Stimulated activated CD8-positive, alpha-beta memory T cell treated with anti-CD3 and anti-CD28 coated beads, Interleukin-4, amount 100 ng/mL, for 4 hours (primary cell): ENCODE measurements around the gene SLC16A12.
"Not testable (repeated sequence)": the region's sequence is repeated elsewhere in the genome, so short reads cannot be mapped to it uniquely, and the experiment has no call there.

Experiments used
- DNase-seq, 2 donors: peaks; one replicate each; pipeline ENCODE4 v3.0.0-alpha.2; 2020; ENCODE audit warnings: low read depth in 2 of 2, low spot score in 1 of 2

Gene SLC16A12

DNA sequence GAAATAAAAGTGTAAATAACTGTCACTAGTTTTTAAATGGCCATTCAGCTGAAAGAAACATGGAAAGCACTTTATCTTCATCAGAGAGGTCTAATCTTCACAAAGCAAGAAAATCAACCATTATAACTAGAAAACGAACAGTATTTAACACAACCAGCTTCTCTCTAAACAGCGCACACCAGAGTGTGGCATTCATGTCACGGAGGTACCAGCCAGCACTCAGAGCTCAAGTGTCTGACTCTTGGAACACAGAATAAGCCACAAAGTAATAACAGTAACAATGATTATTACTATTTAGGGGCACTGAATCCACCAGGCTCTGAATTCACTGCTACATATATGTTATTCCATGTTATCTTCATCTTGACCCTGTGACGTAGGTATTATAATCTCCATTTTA, 60.9 kb downstream of the SLC16A12 start:
- DNase-seq: no peak

DNA sequence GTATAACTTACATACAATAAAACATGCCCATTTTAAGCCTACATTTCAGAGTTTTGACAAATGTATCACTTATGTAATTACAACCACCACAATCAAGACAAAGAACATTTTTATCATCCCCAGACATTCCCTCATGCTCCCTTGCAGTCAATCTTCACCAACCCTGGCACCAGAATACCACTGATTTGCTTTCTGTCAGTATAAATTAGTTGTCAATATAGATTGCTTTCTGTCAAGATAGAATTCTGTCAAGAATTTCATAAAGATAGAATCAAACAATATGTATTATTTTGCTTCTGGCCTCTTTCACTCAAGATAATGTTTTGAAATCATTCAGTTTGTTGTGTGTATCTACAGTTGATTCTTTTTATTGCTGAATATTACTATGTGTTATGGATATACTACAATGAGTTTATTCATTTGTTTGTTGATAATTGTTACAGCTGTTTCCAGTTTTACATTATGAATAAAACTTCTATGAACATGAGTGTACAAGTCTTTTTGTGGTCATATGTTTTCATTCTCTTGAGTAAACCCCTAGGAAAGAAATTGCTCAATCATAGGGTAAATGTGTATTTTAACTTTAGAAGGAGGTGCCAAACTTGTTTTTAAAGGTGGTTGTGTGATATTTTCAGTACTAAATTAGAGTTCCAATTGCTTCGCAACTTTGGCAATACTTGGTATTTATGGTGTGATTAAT, 64.1 kb downstream of the SLC16A12 start:
- no peak for DNase-seq

DNA sequence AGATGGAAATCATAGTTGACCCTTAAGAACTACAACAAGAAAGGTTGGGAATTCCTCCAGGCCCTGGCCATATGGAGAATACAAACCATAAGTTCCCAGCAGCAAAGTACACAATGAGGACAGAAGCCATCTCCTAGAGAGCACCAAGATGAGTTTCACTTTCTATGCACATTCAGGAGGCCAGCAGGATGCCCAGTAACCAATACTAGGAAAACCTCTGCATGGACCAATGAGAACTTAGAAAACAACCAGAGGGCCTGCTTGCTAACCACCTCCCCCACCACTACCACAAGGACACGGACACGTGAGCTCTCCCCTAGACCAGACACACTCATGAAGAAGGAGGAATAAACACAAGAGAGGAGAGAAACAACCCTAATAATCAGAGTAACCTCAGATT, 64.8 kb downstream of the SLC16A12 start:
- DNase-seq: no peak

DNA sequence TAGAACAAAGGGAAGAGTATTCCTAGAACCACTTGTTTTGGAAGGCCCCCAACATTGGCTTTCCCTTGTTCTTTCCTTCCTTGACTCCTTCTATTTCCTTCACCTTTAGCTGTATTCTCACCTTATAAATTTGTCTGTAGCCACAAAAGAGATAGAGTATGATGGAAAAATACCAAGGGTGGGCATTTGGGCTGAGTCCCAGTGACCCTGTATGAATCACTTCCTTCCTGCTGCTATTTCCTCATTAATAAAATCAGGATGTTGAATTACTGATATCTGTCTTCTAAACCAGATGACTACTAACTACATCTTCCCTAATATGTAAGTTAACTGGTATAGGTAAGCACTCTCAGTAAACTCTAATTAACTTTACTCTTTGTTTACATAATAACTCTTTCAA, 65.9 kb downstream of the SLC16A12 start:
- no peak for DNase-seq

DNA sequence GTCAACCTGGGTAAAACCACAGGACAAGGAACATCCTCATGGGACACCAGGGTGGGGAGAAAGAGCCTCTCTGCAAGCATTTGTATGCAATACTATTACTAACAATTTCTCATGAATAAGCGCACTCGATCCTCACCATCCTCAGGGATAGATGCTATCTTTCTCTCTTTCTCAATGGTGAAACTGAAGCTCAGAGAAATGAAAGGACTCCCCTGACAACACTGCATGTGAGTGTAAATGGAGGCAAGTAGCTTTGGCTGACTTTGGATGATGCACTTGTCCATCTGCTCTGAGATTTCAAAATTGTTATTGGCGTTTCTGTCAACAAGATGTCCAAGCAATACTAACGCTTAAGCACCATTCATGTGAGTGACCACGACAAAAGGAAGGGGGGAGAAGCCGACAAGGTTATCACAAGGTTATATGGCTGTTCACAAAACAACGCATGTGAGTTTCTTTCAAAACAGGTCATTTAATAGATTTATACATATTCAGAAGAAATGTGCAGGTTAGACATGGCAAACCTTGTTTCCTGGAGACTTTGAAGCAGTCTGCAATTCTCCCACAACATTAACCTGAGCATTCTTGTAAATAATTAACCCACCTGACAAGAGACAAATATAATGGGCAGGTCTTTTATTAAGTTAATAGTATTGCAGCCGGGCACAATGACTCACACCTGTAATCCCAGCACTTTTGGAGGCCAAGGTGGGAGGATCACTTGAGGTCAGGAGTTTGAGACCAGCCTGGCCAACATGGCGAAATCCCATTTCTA, 67.0 kb downstream of the SLC16A12 start:
- DNase-seq: no peak

DNA sequence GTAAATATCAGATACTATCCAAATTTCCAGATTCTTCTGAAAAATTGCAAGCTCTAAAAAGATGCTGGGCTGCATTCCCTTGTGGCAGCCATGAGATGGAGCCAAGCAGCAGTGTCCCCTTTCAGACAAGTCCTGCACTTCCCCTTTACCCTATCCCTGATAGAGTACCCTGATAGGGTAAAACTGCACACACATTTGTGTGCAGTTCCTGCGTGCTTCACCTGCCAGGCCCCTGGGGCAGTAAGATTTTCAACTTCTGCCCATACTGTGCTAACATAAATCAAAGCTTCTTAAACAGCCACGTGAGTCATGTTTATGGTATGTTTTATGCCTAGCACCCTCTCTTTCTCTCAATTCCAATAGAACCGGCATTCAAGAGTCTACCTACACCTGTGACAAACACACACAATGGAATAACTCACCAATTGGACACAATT, 68.8 kb downstream of the SLC16A12 start:
- DNase-seq: no peak

DNA sequence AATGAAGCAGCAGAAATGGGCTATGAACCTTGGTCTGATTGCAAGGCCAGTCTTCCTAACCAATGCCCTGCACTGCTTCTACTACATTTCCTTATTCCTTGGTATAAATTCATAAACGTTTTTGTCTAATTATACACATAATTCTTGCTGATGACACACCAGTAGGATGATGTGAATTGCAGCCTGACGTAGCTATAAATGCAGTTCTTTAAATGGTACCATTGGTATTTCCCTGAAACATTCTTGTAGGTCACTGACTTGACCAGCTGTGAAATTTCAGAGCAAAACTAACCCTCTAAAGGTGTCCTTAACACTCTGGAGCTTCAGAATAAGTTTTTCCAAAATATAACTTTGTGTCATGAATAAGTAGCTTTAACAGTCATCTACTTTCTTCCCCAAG, 70.2 kb downstream of the SLC16A12 start:
- no peak for DNase-seq

DNA sequence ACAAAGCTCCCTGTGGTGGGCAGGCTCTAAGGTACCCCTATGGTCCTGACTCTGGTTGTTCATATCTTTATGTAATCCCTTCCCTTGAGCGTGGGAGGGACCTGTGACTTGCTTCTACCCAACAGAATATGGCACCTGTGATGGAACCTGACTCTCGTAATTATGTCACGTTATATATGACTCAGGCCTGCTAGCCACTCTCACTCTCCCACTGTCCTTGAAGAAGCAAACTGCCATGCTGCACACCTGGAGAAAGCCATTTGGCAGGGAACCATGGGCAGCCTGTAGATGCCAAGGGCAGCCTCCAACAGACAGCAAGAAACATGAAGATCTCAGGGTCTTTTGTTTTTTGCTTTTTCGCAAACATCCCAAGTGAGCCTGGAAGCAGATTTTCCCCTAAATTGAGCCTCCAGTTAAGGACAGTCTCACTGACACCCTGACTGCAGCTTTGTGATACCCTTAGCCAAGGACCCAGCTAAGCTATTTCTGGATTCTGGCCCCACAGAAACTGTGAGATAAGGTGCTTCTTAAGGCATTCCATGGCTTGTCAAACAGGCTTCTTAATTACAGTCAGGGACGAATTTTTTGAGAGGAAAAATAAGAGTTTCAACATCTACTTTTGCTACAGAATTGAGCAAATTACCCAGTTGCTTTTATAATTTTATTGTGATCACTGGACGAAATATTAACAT, 71.4 kb downstream of the SLC16A12 start:
- DNase-seq: no peak

DNA sequence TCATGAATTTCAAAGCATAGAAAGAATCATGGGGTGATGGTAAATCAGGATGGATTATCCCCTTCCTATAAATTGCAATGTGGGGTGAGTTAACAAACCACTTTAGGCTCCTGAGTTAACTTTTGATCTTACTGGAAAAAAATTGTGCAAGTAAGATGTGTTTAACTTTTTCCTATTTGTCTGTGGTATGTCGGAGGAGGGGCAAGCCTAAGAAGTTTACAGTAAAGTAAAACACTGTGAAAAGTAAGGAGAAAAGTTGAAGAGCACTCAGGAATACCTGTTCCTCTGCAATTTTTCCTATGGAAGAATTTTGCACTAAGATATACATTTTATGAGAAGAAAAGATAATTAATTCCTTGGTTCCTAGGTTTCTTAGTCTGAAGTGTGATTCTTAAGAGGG, 76.6 kb downstream of the SLC16A12 start:
- DNase-seq: no peak

DNA sequence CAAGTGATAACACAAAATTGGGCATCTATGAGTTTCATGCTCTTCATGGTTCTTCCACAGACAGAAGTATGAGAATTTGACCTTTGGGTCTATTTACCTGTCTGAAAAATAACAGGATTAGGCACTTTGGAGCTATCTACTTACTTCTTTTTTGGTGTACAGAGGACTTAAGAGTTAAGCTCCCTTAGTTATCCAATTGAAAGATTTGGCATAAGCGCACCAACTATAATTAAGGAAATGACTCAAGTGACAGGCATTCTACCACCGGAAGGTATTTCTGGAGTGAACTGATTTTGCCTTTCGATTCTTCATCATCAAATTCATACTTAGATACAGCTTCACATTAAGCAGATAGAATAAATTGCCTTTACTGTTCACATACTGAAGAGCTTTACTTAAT, 77.1 kb downstream of the SLC16A12 start:
- no peak for DNase-seq

DNA sequence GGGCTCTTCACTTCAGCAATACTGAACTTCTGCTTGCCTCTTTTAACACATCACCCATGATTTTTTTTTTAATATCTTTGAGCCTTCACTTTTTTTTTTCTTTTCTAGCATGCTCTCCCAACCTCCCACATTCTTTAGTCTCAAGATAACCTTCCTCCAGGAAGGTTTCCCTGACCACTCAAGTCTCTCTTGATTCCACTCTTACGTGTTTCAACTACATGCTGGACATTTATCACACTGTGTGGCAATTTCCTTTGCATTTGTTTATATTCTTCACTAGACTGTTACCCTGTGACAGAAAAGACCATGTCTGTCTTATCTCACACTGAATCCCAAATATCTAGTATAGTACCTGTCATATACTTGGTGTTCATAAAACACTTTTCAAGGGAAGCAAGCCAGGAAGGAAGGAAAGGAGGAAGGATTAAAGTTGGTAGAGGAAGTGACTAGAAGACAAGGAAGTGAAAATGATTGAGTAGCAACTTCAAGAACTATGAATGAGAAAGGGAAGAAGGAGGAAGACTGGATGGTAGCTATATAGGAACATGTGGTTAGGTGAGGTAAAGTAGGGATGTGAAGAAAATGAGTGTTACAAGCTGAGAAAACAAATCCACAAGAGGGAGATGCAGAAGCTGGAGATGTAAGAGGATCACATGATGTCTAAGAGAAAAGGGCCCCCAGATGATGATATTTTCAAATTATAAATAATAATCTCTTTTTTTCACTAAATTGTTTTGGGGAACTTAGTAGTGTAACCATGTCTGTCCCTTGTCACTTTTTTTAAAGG, 80.6 kb downstream of the SLC16A12 start:
- no peak for DNase-seq

DNA sequence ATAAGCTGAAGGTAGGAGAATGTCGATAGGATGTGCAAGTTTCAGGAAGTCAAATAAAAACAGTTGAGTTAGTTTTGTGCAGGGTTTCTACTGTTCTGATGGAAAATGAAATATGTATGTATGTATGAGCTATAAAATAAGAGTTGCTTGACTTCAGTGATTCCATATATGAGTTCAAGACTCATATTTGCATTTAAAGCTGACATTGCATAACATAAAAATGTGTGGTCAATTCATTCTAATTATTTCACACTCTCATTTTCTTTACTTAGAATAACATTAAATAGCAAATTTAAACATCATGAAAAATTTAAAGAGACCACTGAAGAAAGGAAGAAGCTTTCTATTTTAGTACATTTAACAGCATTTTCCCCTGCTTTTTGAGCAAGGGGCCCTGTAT, 83.2 kb downstream of the SLC16A12 start:
- no peak for DNase-seq

DNA sequence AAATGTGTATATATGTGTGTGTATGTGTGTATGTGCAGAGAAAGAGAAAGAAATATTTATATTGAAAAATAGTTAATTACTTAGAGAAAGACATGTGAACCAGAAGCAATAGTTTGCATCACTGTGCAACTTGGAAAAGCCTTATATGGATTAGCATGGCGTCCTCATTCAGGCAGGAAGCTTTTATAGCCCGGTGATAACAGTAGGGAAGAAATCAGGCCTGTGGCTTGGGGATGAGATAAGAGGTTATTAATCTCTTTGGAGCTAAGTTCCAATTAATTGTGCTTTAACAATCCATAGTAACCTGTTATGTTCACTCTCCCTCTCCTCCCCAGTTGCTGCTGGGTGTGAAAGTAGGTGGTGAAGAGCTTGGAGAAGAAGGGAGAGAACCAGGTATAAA, 84.5 kb downstream of the SLC16A12 start:
- no peak for DNase-seq

DNA sequence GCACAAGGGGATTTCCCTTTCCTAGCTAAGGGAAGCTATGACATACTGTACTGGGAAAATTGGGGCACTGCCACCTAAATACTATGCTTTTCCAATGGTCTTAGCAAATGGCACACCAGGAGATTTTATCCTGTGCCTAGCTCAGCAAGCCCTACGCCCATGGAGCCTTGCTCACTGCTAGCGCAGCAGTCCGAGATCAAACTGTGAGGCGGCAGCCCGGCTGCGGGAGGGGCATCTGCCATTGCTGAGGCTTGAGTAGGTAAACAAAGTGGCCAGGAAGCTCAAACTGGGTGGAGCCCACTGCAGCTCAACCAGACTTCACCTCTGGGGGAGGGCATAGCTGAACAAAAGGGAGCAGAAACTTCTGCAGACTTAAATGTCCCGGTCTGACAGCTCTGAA, 90.6 kb downstream of the SLC16A12 start:
- DNase-seq: not testable (repeated sequence)

DNA sequence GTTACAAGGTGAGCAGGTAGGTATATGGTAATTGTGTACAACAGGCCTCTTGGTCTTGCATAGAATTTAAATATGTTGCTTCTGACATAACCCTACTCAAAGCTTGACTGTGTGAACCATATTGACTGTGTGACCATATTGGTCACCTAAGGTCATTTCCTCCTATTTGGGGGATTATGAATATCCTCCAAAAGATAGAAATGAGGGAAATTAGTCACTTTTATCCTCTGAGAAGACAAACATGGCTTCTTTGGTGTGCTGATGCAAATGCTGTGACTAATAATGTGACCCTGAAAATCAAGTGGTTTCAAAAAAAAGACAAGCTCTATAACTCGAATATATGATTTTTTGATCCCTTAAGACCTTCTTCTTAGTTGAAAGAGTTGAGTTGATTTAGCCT, 93.1 kb downstream of the SLC16A12 start:
- no peak for DNase-seq

DNA sequence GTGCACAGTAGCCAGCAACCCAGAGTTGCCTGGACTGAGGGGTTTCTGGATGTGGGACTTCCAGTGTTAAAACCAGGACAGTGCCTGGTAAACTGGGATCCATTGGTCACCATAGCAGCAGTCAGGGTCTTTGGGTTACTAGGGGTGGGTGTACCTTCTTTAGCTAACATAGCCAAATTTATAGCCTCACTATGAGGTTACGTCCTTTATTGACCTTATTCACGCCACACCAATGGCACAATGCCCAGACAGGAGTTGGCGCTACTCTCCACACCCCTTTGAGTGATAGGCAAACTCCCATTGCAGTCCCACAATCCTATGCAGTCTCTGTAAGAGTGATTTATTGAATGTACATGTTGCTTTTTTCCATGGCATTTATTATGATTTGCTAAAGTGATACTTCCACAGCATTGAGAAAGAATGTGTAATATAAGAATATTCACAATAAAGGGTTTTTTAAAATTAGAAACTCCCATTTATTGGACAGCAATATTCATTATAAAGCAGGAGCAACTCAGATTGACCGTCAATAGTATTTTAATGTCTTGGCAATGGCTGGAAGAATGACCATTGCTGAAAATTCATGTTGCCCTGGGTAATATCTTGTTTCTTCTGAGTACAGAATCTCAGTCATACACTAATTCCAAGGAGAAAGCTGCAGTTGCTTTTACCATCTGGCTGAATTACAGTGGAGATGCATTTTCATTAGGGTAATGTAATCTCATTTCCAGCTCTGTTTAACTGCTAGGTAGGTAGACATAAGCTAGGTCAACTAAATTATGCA, 95.0 kb downstream of the SLC16A12 start:
- DNase-seq: no peak

DNA sequence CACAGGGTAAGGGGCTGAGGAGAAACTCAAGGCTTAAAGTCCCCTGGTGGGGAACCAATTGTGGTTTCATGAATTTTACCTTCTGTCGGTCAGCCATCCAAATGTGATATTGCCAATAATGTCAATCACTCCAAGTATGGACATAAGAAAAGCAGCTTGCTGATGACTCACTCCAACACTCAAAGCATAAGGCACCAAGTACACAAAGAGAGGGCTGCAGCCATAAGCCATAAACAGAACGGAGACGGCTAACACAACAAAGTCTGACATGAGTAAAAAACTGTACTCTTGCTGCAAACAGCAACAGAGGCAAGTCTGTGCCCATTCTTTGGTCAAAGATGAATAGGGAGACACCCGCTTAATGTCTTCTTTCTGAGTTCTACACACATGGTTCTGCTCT, 96.9 kb downstream of the SLC16A12 start:
- DNase-seq: no peak

DNA sequence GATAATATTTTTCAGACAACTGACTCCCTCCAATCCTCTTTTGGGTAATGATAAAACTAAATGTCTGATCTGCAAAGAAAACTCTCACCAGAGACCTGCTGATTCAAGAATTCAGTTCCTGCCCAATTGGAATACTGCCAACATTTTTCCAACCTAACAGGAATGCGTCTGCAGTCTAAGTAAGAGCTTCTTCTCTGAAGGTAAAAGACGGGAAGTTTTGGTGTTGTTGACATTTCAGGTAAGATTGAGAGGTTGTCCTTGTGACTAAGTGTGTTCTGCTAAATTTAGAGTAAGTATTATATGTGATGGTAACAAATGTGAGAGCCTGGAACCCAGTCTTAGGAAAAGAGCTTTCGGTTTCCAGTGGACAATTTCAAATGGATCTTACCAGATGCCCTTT, 103.4 kb downstream of the SLC16A12 start:
- no peak for DNase-seq

DNA sequence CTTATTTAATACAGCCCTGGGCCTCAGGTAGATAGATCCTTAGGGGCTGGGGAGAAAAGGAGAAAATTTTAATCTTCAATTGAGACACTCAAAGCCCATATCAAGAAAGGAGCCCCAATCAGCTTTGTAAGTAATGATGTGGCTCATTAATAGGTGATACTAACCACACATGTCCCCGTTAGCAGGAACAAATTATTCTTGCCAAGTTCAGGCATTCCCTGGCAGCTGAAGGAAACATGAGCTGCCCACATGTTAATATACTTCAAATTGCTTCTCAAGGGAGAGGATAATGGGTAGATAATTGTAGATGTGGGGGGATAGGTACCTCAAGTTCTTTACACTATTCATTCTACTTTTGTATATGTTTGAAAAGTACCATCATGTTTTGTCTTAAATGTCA, 106.5 kb downstream of the SLC16A12 start:
- no peak for DNase-seq

DNA sequence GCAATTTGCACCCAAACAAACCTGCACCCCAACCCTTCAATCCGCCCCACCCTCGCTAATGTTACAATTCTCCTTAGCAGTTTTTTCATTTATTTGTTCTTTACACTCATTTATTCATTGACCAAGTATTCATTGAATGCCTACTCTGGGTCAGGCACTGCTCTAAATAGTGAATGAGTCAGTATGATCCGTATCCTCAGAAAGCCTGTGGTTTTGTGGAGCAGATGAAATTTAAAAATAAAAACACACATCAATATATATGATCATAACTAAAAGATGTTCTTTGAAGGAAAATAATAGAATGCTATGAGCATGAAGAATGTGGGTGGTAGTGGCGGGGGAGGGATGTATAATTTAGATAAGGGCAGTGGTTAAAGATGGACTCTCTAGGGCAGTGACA, 107.8 kb downstream of the SLC16A12 start:
- DNase-seq: no peak
